Left renal pelvis (tissue), 4 donors: Measurements from ENCODE around the gene CORO2A. TPM values are rescaled to one million over a fixed set of nuclear protein-coding genes. Genes with fewer than 3 reads are reported as not detected.

ENCODE experiments used
- DNase-seq, 4 donors: peaks; one replicate each; pipeline ENCODE4 v3.0.0-alpha.2; 2013; ENCODE audit warnings: low read depth in 4 of 4, low spot score in 3 of 4
- polyA plus RNA-seq, 4 donors: library from polyadenylated mRNA; unstranded; fragments of 120-200 nt; gene quantifications; one replicate each; pipeline ENCODE4 v1.2.1, GENCODE V29; 2013; ENCODE audit not compliant: insufficient read length in 4 of 4

CORO2A gene
- polyA plus RNA-seq, 4 donors: 0.23 to 3.3 (median 2.5) TPM

- DNase-seq: no peak
Measured at GRCh38 chr9:98220911-98221310, 28.5 kb upstream of the CORO2A start.

DNA sequence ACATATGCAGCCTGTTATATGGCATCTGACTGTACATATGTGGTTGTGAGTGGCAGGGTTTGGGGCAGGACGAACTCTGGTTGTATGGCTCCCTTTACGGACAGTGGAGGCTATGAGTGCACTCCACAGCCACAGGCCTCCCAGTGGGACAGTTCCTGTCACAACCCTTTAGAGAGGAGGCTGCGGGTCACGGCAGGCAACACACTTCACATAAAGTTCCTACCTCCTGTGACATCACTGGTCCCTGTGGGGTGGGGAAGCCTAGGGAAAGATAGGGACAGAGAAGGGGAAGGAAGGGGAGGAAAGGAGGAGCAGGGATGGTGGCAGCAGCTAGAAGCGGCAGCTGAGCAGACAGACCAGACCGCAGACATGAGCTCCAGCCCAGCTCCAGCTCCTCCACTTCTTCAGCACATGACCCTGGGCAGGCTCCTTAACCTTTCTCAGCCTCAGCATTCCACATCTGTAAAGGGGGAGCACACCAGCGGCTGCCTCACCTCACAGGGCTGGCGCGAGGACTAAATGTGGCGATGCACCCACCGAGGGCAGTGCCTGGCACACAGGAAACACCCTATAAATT, 27.4 kb upstream of the CORO2A start:
- no peak for DNase-seq

- DNase-seq: no peak
Measured at GRCh38 chr9:98219364-98219716, 26.9 kb upstream of the CORO2A start.

DNA sequence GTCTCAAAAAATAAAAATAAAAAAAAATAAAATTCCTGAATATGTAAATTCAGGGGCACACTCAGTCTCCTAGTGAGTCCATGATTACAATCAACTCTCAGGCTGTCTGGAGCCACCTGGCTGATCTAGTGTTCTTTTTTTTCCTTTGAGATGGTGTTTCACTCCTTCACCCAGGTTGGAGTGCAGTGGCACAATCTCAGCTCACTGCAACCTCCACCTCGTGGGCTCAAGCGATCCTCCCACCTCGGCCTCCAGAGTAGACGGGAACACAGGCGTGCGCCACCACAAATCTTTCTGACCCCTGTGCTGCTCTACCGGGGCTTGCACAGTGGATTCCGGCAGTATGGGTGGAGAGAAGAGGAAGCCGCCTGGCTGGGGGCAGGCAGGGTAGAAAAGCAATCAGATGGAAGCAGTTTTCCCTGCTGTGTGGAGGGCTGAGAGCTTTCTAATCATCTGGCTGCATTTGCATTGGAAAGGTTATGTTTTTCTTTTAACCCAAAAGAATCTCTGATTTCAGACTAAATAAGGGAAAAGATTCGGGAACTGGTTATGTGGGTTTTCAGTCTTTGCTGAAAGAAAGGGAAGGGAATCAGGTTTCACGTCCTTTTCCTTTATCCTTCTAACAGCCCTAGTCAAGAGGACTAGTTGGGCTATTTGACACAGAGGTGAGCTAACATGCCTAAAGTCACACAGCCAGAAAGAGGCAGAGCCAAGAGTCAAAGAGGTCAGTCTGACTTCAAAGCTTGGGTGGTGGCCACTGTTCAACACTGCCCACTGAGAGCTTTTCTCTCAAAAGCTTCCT, 26.3 kb upstream of the CORO2A start:
- no peak for DNase-seq

GRCh38 chr9:98217255-98217654, 24.8 kb upstream of the CORO2A start:
- no peak for DNase-seq

- DNase-seq: no peak
Measured at GRCh38 chr9:98216391-98216790, 24.0 kb upstream of the CORO2A start.

GRCh38 chr9:98215821-98216220, 23.4 kb upstream of the CORO2A start:
- no peak for DNase-seq

DNA sequence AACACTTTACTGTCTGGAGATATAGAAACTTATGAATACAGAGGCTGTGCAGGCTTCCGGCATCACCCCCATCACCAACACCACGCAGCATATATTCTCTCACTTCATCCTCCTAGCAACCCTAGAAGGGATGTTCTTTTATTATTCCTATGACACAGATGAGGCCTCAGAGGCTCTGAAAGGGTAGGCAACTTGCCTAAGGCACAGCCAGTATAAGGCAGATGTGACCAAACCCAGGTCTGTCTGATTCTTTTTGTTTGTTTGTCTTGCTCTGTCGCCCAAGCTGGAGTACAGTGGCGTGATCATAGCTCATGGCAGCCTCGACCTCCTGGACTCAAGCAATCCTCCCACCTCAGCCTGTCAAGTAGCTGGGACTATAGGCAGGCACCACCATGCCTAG, 22.8 kb upstream of the CORO2A start:
- no peak for DNase-seq

- no peak for DNase-seq
Measured at GRCh38 chr9:98214811-98215210, 22.4 kb upstream of the CORO2A start.

- no peak for DNase-seq
Measured at GRCh38 chr9:98211260-98211659, 18.8 kb upstream of the CORO2A start.

GRCh38 chr9:98210435-98210834, 18.0 kb upstream of the CORO2A start:
- no peak for DNase-seq

DNA sequence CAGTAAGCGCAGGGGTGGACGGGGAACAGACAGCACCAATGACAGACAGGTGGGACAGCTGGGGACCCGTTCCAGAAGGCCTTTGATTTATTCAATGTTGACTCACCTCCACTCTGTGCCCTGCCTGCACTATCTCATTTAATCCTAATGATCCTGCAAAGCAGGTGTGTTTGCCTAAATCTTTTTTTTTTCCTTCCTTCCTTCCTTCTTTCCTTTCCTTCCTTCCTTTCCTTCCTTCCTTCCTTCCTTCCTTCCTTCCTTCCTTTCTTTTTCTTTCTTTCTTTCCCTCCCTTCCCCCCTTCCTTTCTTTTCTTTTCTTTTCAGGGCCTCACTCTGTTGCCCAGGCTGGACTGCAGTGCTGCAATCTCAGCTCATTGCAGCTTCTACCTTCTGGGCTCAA, 17.1 kb upstream of the CORO2A start:
- no peak for DNase-seq

DNA sequence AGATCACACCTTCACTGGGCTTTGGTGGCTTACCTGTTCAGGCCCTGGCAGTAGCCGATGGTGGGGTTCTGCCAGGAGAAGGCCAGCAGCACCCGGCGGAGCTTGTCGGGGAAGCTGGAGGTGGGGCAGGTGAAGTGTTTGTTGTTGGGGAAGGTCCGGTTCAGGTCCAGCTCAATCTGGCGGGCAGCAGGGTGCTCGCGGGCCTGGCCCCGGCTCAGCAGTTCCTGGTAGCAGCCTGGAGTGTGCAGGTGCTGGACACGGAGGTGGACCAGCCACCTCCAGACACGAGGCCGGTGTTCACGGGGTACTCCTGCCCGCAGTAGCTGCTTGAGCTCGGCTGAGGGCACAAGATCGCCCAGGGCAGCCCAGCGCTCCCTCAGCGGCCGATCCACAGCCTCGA, 16.2 kb upstream of the CORO2A start:
- no peak for DNase-seq

DNA sequence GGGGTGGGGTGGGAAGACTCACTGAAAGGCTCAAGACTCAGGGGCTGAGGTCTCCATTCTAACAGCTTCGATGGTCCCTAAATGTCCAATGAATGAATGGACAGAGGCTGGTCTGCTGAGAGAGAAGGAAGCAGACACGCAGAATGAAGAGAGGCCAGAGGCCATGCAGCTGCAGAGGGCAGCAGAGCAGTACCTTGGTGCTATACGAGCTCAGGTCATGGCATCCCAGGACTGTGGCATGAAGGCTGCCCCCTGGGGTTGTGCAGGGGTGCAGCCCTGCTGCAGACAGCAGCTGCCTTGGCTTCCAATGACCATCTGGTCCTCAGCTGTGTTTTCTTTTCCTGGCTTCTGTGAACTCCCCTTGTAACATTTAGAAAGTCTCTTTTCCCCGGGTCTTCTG, 15.2 kb upstream of the CORO2A start:
- DNase-seq: no peak

- no peak for DNase-seq
Measured at GRCh38 chr9:98206754-98207153, 14.3 kb upstream of the CORO2A start.

DNA sequence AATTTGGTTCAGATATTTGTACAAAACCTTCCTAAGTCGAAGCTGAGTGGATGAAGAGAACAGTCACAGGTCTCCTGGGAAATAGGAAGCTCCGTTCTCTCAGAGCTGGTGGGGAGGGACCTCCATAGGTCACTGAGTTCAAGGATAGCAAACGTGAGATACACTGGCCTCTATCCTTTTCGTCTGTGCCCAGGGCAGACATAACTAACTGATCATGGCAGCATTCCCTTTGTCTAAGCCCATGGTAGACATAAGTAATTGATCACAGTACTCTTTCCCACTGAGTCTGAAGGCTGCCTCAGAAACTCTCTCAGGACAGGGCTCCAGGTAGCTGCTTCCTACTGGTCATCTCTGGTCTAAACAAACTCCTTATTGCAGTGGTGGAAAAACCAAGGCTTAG, 12.3 kb upstream of the CORO2A start:
- no peak for DNase-seq

DNA sequence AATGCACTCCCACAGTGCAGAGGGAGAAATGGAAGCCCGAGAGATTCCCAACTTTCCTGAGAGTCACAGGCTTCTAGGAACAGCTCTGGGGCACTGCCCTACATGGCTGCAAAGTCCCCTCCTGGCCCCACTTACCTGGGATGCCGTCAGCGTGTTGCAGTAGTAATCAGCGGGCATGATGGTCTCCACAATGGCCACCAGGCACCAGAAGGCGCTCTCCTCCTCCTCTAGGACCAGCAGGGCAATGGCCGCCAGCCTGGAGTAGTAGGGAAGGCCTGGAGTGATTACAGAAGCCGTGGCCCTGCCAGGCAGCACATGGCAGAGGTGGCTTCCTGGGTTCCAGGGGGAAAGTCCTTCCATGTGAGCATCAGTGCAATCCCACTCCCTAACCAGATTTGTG, 10.7 kb upstream of the CORO2A start:
- no peak for DNase-seq

DNA sequence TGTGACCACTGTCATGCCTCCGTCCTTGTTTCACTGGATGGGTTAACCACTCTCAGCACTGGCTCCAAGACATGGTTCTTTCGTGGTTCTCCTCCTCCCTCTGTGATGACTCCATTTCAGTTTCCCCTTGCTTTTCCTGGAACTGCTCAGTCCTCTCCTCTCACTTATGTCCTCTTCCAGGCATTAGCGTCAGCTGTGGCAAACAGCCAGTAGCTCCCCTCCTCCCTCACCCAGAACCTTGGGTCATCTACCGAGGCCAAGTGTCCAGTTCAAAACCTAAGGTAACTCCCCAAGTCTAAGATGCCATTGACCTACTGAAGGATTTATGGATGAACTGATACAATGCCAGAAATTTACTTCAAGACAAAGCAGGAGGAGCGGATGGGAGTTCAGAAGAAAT, 9.8 kb upstream of the CORO2A start:
- DNase-seq: no peak

DNA sequence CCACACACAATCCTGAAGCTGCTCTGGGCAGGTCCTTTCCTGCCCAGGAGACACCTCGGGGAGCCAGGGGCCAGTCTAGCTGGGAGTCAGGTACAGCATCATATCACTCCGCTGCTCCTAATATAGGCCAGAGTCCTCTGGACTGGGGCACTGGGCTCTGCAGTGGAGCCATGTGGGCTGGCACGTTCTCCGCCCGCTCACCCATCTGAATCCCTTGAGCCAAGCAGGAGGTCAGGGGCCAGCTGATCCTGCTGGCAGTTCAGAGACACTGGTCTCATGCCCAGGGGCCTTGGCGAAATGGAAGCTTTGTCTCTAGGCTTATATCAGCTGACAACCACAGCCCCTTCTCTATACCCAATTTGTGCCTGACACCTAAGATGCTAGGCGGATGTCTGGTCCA, 9.3 kb upstream of the CORO2A start:
- no peak for DNase-seq

GRCh38 chr9:98201102-98201501, 8.7 kb upstream of the CORO2A start:
- no peak for DNase-seq

DNA sequence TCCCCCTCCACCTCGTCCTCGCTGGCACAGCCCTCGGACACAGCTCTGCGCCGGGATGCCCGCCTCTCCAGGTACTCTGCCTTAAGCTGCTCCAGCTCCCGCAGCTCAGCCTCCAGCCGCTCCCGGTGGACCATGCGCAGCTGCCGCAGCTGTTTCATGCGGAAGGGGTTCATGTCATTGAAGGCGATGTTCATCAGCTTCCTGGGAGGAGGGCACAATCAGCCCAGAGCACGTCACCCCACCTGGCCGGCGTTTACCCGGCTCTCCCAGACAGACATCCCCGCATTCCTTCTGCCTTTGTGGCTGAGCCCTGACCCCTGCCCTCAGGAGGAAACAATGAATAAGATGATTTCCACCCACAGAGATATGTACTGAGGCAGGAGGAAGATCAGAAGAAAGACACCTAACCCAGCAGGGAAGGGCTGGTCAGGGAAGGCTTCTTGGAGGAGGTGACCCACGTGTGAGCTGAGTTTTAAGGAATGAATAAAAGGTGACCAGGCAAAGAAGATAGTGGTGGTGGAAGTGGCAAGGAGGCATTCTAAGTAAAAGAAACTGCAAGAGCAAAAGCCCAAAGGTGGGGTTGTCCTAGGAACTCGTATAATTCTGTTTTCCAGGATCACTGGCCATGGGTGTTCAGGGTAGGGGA, 7.1 kb upstream of the CORO2A start:
- no peak for DNase-seq

GRCh38 chr9:98195671-98196070, 3.2 kb upstream of the CORO2A start:
- no peak for DNase-seq
